Duodenal mucosa (tissue), 2 donors: ENCODE measurements around the gene CEP192.
"Not testable (repeated sequence)": the region's sequence is repeated elsewhere in the genome, so short reads cannot be mapped to it uniquely, and the experiment has no call there.

Experiments used
- H3K27ac ChIP-seq: one replicate; pipeline ENCODE4 v1.7.0; 2013; ENCODE audit warnings: low read depth, low read length
- H3K27me3 ChIP-seq, 2 donors: one replicate each; pipeline ENCODE4 v1.7.0; 2013; ENCODE audit warnings: low read length in 2 of 2, control low read depth in 1 of 2; ENCODE audit not compliant: insufficient read depth in 2 of 2, control insufficient read depth in 1 of 2
- H3K36me3 ChIP-seq, 2 donors: one replicate each; pipeline ENCODE4 v1.7.0; 2013; ENCODE audit warnings: low read length in 2 of 2, control low read depth in 1 of 2; ENCODE audit not compliant: insufficient read depth in 2 of 2, control insufficient read depth in 1 of 2
- H3K4me1 ChIP-seq, 2 donors: one replicate each; pipeline ENCODE4 v1.7.0; 2013; ENCODE audit warnings: low read length in 2 of 2, control low read depth in 1 of 2; ENCODE audit not compliant: insufficient read depth in 2 of 2, control insufficient read depth in 1 of 2
- H3K4me3 ChIP-seq, 2 donors: one replicate each; pipeline ENCODE4 v1.7.0; 2013; ENCODE audit warnings: low read length in 2 of 2, low read depth in 1 of 2
- H3K9ac ChIP-seq, 2 donors: one replicate each; pipeline ENCODE4 v1.7.0; 2013; ENCODE audit warnings: low read length in 2 of 2, low read depth in 1 of 2
- H3K9me3 ChIP-seq, 2 donors: one replicate each; pipeline ENCODE4 v1.7.0; 2013; ENCODE audit warnings: low read length in 2 of 2, control low read depth in 1 of 2; ENCODE audit not compliant: control insufficient read depth in 1 of 2

CEP192 gene

GRCh38 chr18:13054336-13054735 is 63.2 kb downstream of the CEP192 start:
- Histone ChIP-seq H3K4me1 (no peaks in the 10 kb centered on the region), H3K4me3 (no peak overlapping the region), H3K27ac (no peak overlapping the region), H3K9me3 (no peaks in the 10 kb centered on the region), H3K27me3 (no peaks in the 10 kb centered on the region), H3K9ac (no peak overlapping the region), H3K36me3 (peaks cover 35 to 75% of the 10 kb centered on the region in 2 donors)

GRCh38 chr18:13061630-13062189 is 70.5 kb downstream of the CEP192 start:
- Histone ChIP-seq H3K27me3 (no peaks in the 10 kb centered on the region), H3K27ac (no peak overlapping the region), H3K4me1 (no peaks in the 10 kb centered on the region), H3K36me3 (peaks cover 18 to 61% of the 10 kb centered on the region in 2 donors), H3K9ac (no peak overlapping the region), H3K9me3 (no peaks in the 10 kb centered on the region), H3K4me3 (no peak overlapping the region)

DNA sequence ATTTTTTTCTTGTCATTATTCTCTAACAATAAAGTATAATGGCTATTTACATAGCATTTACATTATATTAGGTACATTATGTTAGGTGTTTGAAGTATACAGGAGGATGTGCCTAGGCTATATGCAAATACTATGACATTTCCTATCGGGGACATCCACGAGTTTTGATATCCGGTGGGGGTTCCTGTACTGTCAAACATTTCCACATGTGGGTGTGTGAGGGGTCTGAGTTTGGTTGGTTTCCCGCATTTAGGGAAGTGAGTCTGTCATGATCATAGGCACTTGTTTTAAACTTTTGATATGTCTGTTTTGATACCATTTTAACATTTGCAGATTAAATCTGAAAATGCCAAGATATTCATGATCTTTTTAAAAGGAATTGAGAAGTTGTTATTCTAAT is 76.0 kb downstream of the CEP192 start:
- Histone ChIP-seq H3K4me1 (no peaks in the 10 kb centered on the region), H3K27me3 (no peaks in the 10 kb centered on the region), H3K36me3 (peaks cover 13 to 59% of the 10 kb centered on the region in 2 donors), H3K9ac (no peak overlapping the region), H3K4me3 (no peak overlapping the region), H3K27ac (no peak overlapping the region), H3K9me3 (no peaks in the 10 kb centered on the region)

DNA sequence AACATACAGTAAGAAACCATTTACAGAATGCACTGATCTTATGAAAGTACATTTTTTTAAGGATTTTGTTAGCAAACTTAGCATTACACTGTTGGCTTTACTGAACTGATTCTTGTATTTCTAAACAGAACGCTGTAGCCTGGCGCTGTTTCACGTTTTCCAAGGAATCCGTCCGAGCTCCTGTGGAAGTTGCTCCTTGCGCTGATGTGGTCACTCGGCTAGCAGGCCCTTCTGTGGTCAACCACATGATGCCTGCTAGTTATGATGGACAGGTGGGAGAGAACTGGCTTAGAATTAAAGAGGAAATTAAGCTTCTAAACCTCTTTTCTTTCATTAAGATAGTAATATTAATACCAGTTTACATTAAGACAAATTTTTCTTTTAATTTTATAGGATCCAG is 76.8 kb downstream of the CEP192 start:
- no peaks in the 10 kb centered on the region for H3K4me1 ChIP-seq
- no peaks in the 10 kb centered on the region for H3K9me3 ChIP-seq
- H3K27ac ChIP-seq: no peak overlapping the region
- H3K4me3 ChIP-seq: no peak overlapping the region
- no peak overlapping the region for H3K9ac ChIP-seq
- peaks cover 17 to 62% of the 10 kb centered on the region in 2 donors for H3K36me3 ChIP-seq
- no peaks in the 10 kb centered on the region for H3K27me3 ChIP-seq

GRCh38 chr18:13070460-13070859 is 79.3 kb downstream of the CEP192 start:
- H3K9me3 ChIP-seq: no peaks in the 10 kb centered on the region
- no peak overlapping the region for H3K9ac ChIP-seq
- no peaks in the 10 kb centered on the region for H3K27me3 ChIP-seq
- no peaks in the 10 kb centered on the region for H3K4me1 ChIP-seq
- H3K36me3 ChIP-seq: peaks cover 32 to 83% of the 10 kb centered on the region in 2 donors
- no peak overlapping the region for H3K4me3 ChIP-seq
- H3K27ac ChIP-seq: no peak overlapping the region

GRCh38 chr18:13076886-13077285 is 85.7 kb downstream of the CEP192 start:
- Histone ChIP-seq H3K4me3 (no peak overlapping the region), H3K4me1 (no peaks in the 10 kb centered on the region), H3K27me3 (no peaks in the 10 kb centered on the region), H3K36me3 (peaks cover 25 to 41% of the 10 kb centered on the region in 2 donors), H3K9ac (no peak overlapping the region), H3K27ac (no peak overlapping the region), H3K9me3 (no peaks in the 10 kb centered on the region)

DNA sequence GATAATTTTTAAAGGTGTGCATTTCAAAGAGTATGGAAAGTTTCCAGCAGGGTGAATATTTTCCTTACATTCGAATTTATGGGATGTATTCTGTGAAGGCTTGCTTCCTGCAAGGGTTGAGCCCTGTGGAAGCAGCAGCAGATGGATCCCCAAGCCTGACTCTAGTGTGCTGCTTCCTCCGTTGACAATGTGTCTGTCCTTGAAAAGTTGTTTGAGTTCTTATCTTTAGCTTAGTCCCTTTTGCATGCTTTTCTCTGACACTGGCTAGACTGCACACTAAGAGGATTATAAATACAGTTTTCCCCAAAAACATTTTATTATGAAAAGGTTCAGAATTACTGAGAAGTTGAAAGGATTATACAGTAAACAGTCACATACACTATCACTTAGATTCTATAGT is 86.3 kb downstream of the CEP192 start:
- H3K9ac ChIP-seq: no peak overlapping the region
- H3K4me3 ChIP-seq: no peak overlapping the region
- H3K36me3 ChIP-seq: peaks cover 25 to 35% of the 10 kb centered on the region in 2 donors
- H3K27ac ChIP-seq: no peak overlapping the region
- no peaks in the 10 kb centered on the region for H3K9me3 ChIP-seq
- H3K4me1 ChIP-seq: no peaks in the 10 kb centered on the region
- no peaks in the 10 kb centered on the region for H3K27me3 ChIP-seq

- H3K4me3 ChIP-seq, H3K9me3 ChIP-seq, H3K27me3 ChIP-seq, H3K27ac ChIP-seq, H3K9ac ChIP-seq, H3K4me1 ChIP-seq: not testable (repeated sequence)
- H3K36me3 ChIP-seq: peaks cover 20 to 29% of the 10 kb centered on the region in 2 donors
Observed at GRCh38 chr18:13078065-13078464, 86.9 kb downstream of the CEP192 start.

- Histone ChIP-seq H3K4me1 (no peaks in the 10 kb centered on the region), H3K27ac (no peak overlapping the region), H3K36me3 (peaks cover 14 to 28% of the 10 kb centered on the region in 2 donors), H3K4me3 (no peak overlapping the region), H3K9me3 (no peaks in the 10 kb centered on the region), H3K9ac (no peak overlapping the region), H3K27me3 (no peaks in the 10 kb centered on the region)
Observed at GRCh38 chr18:13086906-13087305, 95.7 kb downstream of the CEP192 start.

DNA sequence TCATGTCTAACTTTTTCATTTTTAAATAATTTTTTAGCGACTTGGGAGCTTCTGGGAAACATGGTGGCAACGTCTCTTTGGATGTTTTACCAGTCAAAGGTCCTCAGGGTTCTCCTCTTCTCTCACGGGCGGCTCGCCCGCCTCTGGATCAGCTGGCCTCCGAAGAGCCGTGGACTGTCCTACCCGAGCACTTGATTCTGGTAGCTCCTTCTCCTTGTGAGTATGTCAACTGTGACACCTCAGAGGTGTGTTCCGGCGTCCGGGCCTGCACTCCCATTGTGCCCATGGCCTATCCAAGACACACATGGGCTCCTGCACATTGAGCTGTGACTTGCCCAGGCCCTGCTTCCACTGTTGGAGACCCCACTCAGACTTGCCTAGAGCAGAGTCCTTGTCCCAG is 104.3 kb downstream of the CEP192 start:
- Histone ChIP-seq H3K4me1 (no peaks in the 10 kb centered on the region), H3K36me3 (peaks cover 20 to 66% of the 10 kb centered on the region in 2 donors), H3K9ac (no peak overlapping the region)

DNA sequence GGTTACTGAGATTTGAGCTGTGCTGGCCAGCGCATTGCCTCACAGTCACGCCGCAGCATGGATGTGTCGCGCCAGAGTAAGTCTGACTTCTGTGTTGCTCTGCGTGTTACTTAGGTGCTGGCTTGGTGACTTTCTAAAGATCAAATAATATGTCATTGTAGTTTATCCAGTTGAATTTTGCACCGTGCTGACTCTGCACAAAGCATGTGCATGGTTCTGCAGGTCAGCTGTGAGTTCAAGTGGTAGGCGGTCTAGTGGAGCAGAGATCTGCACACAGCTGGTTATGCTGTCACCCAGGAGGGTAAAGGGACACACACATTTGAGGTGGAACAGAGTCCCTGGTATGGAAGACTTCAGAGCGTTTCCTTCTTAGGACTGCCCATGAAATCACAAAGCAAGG is 105.1 kb downstream of the CEP192 start:
- no peaks in the 10 kb centered on the region for H3K9me3 ChIP-seq
- no peak overlapping the region for H3K4me3 ChIP-seq
- no peaks in the 10 kb centered on the region for H3K27me3 ChIP-seq
- H3K4me1 ChIP-seq: no peaks in the 10 kb centered on the region
- H3K36me3 ChIP-seq: peaks cover 19 to 66% of the 10 kb centered on the region in 2 donors
- H3K9ac ChIP-seq: no peak overlapping the region
- no peak overlapping the region for H3K27ac ChIP-seq

More for the DNA sequence above, 104.3 kb downstream of the CEP192 start:
- Histone ChIP-seq H3K4me3 (no peak overlapping the region), H3K27me3 (no peaks in the 10 kb centered on the region), H3K27ac (no peak overlapping the region), H3K9me3 (no peaks in the 10 kb centered on the region)
